Astrocyte of the cerebellum (primary cell): Measurements from ENCODE around the gene MAPK1IP1L.
"Not testable (repeated sequence)": the region's sequence is repeated elsewhere in the genome, so short reads cannot be mapped to it uniquely, and the experiment has no call there.

ENCODE experiments used
- DNase-seq: peaks from one replicate; pipeline ENCODE4 v3.0.0-alpha.2; 2011; ENCODE audit warnings: low read depth
- H3K4me3 ChIP-seq: 2 replicates; pipeline ENCODE4 v1.5.1; 2011; ENCODE audit warnings: mild to moderate bottlenecking, low read depth, low read length, moderate library complexity
- in situ Hi-C: cut with HindIII; loops from 2 replicates; pipeline ENCODE4 v1.10.0; 2017; ENCODE audit warnings: low sequenced_read_pairs
- TF ChIP-seq, protein P1 (sequence below): IDR thresholded peaks from 2 replicates; pipeline ENCODE4 v1.5.1; 2012; ENCODE audit warnings: low read length, low read depth, moderate library complexity, mild to moderate bottlenecking; ENCODE audit errors: missing control alignments

MAPK1IP1L gene

GRCh38 chr14:55026793-55027561 is 24.5 kb upstream of the MAPK1IP1L start, which contains the start of the genes SOCS4 and WDHD1:
Gene SOCS4, plus strand, starts transcription at chr14:55027236. Its CDS starts 15,806 bp downstream, at chr14:55043042.
Gene WDHD1, minus strand, starts transcription at chr14:55027099. Its CDS starts 312 bp downstream, at chr14:55026787.
- in situ Hi-C loops = no loop called here
- peak; percentile 59 for DNase-seq
- H3K4me3 ChIP-seq = peak within 1 kb of the TSS; percentile 68
- TF ChIP-seq, protein P1, sequence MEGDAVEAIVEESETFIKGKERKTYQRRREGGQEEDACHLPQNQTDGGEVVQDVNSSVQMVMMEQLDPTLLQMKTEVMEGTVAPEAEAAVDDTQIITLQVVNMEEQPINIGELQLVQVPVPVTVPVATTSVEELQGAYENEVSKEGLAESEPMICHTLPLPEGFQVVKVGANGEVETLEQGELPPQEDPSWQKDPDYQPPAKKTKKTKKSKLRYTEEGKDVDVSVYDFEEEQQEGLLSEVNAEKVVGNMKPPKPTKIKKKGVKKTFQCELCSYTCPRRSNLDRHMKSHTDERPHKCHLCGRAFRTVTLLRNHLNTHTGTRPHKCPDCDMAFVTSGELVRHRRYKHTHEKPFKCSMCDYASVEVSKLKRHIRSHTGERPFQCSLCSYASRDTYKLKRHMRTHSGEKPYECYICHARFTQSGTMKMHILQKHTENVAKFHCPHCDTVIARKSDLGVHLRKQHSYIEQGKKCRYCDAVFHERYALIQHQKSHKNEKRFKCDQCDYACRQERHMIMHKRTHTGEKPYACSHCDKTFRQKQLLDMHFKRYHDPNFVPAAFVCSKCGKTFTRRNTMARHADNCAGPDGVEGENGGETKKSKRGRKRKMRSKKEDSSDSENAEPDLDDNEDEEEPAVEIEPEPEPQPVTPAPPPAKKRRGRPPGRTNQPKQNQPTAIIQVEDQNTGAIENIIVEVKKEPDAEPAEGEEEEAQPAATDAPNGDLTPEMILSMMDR = no peak

DNA sequence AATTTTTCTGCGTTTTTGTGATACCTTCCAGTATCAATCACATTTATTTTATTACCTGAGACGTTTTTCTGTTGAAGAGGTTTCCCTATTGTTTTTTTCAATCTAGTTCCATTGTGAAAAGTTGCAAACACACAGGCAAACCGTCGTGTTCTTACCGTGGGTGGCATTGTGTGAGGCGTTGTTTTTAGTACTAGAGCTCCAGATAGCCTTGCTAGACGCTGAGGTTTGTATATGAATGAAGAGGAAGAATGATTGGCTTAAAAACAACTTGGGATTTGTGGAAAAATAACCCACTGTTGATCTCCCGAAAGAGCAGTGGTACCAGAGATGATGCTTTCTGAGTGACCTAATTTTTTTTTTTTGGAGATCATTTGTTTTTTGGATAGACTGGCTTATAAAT is 23.4 kb upstream of the MAPK1IP1L start:
- TF ChIP-seq, protein P1 = no peak
- in situ Hi-C loops = no loop called here
- no peak for DNase-seq
- peak overlapping the region; percentile 68 for H3K4me3 ChIP-seq

DNA sequence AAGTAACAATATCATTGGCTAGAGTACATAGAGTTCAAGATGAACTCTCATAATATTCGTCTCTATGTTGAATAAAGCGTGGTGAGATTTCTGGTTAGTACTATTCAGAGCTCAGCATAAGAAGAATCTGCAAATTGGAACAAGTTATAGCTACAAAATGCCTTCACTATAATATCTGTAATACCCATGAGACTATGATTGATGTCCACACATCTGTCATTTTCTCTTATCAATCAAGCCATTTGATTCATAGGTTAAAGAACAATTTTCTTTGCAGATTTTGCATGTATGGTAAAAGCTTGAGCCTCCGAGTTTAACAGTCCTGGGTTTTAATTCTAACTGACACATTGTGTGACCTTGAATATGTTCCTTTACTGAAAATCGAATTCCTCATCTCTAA is 23.0 kb upstream of the MAPK1IP1L start:
- DNase-seq = no peak
- in situ Hi-C loops = no loop called here
- TF ChIP-seq, protein P1 = no peak
- H3K4me3 ChIP-seq = peak overlapping the region; percentile 68

- no peak overlapping the region for H3K4me3 ChIP-seq
- in situ Hi-C loops = no loop called here
- DNase-seq = no peak
- TF ChIP-seq, protein P1 = no peak
Measured at GRCh38 chr14:55031190-55031589, 20.3 kb upstream of the MAPK1IP1L start.

DNA sequence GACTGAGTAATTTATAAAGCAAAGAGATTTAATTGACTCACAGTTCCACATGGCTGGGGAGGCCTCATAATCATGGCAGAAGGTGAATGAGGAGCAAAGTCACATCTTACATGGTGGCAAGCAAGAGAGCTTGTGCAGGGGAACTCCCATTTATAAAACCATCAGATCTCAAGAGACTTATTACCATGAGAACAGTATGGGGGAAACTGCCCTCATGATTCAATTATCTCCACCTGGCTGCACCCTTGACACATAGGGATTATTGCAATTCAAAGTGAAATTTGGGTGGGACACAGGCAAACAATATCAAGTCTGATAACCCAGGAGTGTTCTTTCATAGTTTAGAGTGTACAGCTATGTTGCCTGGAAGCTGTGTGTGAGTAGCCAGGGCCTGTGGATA is 13.5 kb upstream of the MAPK1IP1L start:
- in situ Hi-C loops, DNase-seq, H3K4me3 ChIP-seq: not testable (repeated sequence)

DNA sequence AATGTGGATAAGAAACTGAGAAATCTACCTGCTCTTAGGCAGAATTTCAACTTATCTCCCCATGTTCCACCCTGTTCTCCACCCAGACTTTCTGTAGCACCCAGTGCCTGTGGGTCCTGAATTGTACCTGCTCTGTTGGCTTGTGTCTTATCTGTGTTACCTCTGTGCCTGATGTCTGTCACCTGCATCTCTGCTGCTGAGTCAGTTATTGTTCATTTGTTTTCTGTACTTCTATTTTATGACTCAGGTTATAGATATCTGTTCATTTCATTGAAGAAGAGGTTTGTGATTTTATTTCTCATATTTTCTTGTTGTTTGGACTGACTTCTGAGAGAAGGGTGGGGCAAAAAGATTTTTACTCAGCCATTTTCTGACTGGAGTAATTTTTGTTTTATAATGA is 12.7 kb upstream of the MAPK1IP1L start:
- DNase-seq = no peak
- no peak overlapping the region for H3K4me3 ChIP-seq
- TF ChIP-seq, protein P1 = no peak
- in situ Hi-C loops = no loop called here

DNA sequence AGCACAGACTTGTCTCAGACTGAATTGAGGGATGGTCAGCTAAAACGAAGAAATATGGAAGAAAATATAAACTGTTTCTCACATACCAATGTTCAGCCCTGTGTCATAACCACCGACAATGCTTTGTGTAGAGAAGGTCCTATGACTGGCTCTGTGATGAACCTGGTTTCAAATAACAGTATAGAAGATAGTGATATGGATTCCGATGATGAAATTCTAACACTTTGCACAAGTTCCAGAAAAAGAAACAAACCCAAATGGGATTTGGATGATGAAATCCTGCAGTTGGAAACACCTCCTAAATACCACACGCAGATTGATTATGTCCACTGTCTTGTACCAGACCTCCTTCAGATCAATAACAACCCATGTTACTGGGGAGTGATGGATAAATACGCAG is 7.9 kb upstream of the MAPK1IP1L start:
- in situ Hi-C loops = no loop called here
- no peak for DNase-seq
- H3K4me3 ChIP-seq = no peak overlapping the region
- TF ChIP-seq, protein P1 = no peak
